ENCODE results near the gene SHISA7. TPM values are rescaled to one million over a fixed set of nuclear protein-coding genes. Genes with fewer than 3 reads are reported as not detected.

SHISA7 gene
- total RNA-seq, 4 donors from 2014 or later, result not detected

DNA sequence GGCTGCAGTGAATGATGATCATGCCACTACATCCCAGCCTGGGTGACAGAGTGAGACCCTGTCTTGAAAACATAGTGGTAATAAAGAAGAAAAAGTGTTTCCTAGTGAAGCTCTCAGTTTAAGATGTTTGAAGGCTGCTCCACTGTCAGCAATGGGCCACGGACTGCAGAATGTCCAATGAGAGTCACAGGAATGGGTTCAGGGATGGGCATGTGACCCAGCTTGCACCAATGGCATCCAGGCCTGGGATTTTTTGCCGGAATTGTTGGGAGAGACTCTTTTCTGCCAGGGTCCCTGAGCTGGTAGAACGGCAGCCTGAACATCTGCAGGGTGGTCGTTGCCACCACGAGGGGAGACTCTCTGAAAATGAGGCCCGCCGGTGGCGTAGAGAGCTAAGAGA, 6.3 kb downstream of the SHISA7 start:
- Histone ChIP-seq H3K27me3 (peaks cover 14 to 44% of the 10 kb centered on the region in 2 donors), H3K4me1 (no peaks in the 10 kb centered on the region), H3K4me3 (no peak overlapping the region), H3K36me3 (no peaks in the 10 kb centered on the region), H3K27ac (no peak overlapping the region), H3K9me3 (no peaks in the 10 kb centered on the region)
- intact Hi-C loops (cut with DNase I; ENCODE audit: low total_unique reads), result no loop called here
- TF ChIP-seq, protein P1, sequence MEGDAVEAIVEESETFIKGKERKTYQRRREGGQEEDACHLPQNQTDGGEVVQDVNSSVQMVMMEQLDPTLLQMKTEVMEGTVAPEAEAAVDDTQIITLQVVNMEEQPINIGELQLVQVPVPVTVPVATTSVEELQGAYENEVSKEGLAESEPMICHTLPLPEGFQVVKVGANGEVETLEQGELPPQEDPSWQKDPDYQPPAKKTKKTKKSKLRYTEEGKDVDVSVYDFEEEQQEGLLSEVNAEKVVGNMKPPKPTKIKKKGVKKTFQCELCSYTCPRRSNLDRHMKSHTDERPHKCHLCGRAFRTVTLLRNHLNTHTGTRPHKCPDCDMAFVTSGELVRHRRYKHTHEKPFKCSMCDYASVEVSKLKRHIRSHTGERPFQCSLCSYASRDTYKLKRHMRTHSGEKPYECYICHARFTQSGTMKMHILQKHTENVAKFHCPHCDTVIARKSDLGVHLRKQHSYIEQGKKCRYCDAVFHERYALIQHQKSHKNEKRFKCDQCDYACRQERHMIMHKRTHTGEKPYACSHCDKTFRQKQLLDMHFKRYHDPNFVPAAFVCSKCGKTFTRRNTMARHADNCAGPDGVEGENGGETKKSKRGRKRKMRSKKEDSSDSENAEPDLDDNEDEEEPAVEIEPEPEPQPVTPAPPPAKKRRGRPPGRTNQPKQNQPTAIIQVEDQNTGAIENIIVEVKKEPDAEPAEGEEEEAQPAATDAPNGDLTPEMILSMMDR (IDR thresholded peaks at IDR 0.05), result no peak
- no peak for TF ChIP-seq POLR2A (IDR thresholded peaks at IDR 0.05)
- no peak for DNase-seq

DNA sequence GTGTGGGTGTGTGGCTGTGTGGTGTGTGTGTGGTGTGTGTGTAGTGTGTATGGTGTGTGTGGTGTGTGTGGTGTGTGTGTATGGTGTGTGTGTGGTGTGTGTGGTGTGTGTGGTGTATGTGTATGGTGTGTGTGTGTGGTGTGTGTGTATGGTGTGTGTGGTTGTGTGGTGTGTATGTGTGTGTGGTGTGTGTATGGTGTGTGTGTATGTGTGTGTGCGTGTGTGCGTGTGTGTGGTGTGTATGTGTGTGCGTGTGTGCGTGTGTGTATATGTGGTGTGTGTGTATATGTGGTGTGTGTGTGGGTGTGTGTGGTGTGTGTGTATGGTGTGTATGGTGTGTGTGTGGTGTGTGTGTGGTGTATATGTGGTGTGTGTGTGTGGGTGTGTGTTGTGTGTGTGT, 8.1 kb downstream of the SHISA7 start:
- DNase-seq, result no peak
- TF ChIP-seq, protein P1 (IDR thresholded peaks at IDR 0.05), result no peak
- no peak for TF ChIP-seq POLR2A (IDR thresholded peaks at IDR 0.05)
- Histone ChIP-seq H3K36me3 (no peaks in the 10 kb centered on the region), H3K4me3 (no peak overlapping the region), H3K9me3 (no peaks in the 10 kb centered on the region), H3K4me1 (no peaks in the 10 kb centered on the region), H3K27me3 (peaks cover 4 to 30% of the 10 kb centered on the region in 2 donors), H3K27ac (no peak overlapping the region)
- intact Hi-C loops (cut with DNase I; ENCODE audit: low total_unique reads), result no loop called here

DNA sequence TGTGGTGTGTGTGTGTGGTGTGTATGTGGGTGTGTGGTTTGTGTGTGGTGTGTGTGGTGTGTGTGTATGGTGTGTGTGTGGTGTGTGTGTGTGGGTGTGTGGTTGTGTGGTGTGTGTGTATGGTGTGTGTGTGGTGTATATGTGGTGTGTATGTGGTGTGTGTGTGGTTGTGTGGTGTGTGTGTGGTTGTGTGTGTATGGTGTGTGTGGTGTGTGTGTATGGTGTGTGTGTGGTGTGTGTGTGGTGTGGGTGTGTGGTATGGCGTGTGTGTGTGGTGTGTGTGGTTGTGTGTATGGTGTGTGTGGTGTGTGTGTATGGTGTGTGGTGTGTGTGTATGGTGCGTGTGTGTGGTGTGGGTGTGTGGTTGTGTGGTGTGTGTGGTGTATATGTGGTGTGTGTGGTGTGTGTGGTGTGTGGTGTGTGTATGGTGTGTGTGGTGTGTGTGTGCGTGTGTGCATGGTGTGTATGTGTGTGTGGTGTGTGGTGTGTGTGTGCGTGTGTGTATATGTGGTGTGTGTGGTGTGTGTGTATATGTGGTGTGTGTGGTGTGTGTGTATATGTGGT, 8.7 kb downstream of the SHISA7 start:
- no peak overlapping the region for H3K4me3 ChIP-seq
- peaks cover 4 to 28% of the 10 kb centered on the region in 2 donors for H3K27me3 ChIP-seq
- no peaks in the 10 kb centered on the region for H3K9me3 ChIP-seq
- no peak overlapping the region for H3K27ac ChIP-seq
- no peak for DNase-seq
- TF ChIP-seq, protein P1 (IDR thresholded peaks at IDR 0.05), result no peak
- TF ChIP-seq POLR2A (IDR thresholded peaks at IDR 0.05), result no peak
- H3K4me1 ChIP-seq, result no peaks in the 10 kb centered on the region
- intact Hi-C loops (cut with DNase I; ENCODE audit: low total_unique reads), result no loop called here
- no peaks in the 10 kb centered on the region for H3K36me3 ChIP-seq

DNA sequence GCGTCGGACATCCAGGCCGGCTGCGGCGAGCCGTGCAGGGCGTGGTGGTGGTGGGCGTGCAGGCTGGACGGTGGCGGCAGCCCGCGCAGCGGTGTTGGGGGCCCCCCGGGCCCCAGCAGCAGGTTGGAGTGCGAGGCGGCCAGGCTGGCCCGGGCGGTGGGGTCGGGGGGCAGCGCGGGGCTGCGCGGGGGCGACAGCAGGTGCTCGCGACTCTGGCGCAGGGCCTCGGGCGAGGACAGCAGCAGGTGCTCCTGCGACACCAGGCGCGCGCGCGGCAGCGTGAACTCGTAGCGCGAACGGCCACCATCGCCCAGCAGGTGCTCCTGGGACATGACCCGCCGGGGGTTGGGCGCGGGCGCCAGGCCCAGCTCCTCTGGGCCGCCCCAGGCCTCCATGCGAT, 9.8 kb downstream of the SHISA7 start:
- intact Hi-C loops (cut with DNase I; ENCODE audit: low total_unique reads), result no loop called here
- H3K4me3 ChIP-seq, result no peak overlapping the region
- no peaks in the 10 kb centered on the region for H3K4me1 ChIP-seq
- H3K36me3 ChIP-seq, result no peaks in the 10 kb centered on the region
- DNase-seq, result no peak
- peaks cover 3 to 26% of the 10 kb centered on the region in 2 donors for H3K27me3 ChIP-seq
- H3K9me3 ChIP-seq, result no peaks in the 10 kb centered on the region
- TF ChIP-seq, protein P1 (IDR thresholded peaks at IDR 0.05), result no peak
- no peak for TF ChIP-seq POLR2A (IDR thresholded peaks at IDR 0.05)
- H3K27ac ChIP-seq, result no peak overlapping the region

DNA sequence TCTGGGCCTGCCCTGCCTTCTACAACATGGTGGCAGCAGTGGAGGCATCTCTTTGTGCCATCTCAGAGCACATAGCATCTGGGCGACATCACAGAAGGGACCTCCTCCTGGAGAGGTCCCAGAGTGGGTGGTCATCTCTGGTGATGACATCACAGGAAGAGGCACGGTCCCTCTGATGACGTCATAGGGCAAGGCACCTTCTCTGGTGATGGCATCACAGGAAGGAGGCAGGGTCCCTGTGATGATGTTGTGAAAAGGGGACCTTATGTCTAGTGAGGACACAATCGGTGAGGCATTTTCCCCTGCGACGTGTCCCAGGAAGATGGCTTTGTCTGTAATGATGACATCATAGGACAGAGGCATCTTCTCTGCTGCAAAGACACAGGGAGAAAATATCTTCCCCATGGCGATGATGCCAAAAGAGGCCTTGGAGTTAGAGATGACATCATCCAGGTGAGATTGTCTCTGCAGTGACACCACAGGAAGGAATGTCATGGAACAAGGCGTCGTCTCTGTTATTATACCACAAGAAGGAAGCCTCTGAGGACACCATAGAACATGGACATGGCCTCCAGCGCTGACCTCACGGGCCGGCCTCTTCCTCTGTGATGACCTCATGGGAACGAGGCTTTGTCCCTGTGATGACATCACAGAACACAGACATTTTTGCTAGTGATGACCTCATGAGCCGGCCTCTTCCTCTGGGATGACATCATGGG, 10.7 kb downstream of the SHISA7 start:
- no peaks in the 10 kb centered on the region for H3K9me3 ChIP-seq
- no peaks in the 10 kb centered on the region for H3K4me1 ChIP-seq
- no peaks in the 10 kb centered on the region for H3K36me3 ChIP-seq
- no peak overlapping the region for H3K4me3 ChIP-seq
- DNase-seq, result no peak
- no peak for TF ChIP-seq POLR2A (IDR thresholded peaks at IDR 0.05)
- TF ChIP-seq, protein P1 (IDR thresholded peaks at IDR 0.05), result no peak
- peaks cover 0 to 20% of the 10 kb centered on the region in 2 donors for H3K27me3 ChIP-seq
- H3K27ac ChIP-seq, result no peak overlapping the region
- intact Hi-C loops (cut with DNase I; ENCODE audit: low total_unique reads), result no loop called here

Data from uterus (tissue), 4 donors.